Subcutaneous preadipocyte (primary cell): ENCODE data around the gene CDR2L. TPM values are rescaled to one million over a fixed set of nuclear protein-coding genes. Genes with fewer than 3 reads are reported as not detected.

Experiments used
- small RNA-seq: library from RNA; depleted of rRNA; stranded (forward); fragments of <200 nt; gene quantifications from one replicate; pipeline ENCODE3, GENCODE V24; 2012
- total RNA-seq: library from RNA; depleted of rRNA; stranded (reverse); fragments of >200 nt; gene quantifications from 2 replicates; pipeline ENCODE4 v1.2.3, GENCODE V29; 2012

CDR2L gene
- total RNA-seq, result 15.1 and 15.8 TPM in 2 replicates

GRCh38 chr17:74987418-74987908 is at the start of gene CDR2L:
TSS of gene CDR2L (plus strand) at chr17:74987632. CDS start at chr17:74988044, 412 bp downstream.

GRCh38 chr17:74972107-74972972 is 15.1 kb upstream of the CDR2L start, which contains the start of gene HID1:
TSS of gene HID1 (minus strand) at chr17:74972759. CDS start at chr17:74972656, 103 bp downstream.

GRCh38 chr17:75012346-75013091 is 25.1 kb downstream of the CDR2L start, which contains the start of gene MRPL58:
TSS of gene MRPL58 (plus strand) at chr17:75012670. CDS start at chr17:75012687, 17 bp downstream.

GRCh38 chr17:75046407-75047289 is 59.2 kb downstream of the CDR2L start, which contains the start of the genes ATP5PD and KCTD2:
TSS of gene ATP5PD (minus strand) at chr17:75046969. CDS start at chr17:75042650, 4,319 bp downstream.
TSS of gene KCTD2 (plus strand) at chr17:75047225. CDS start at chr17:75047251, 26 bp downstream.

Small RNA genes lying within 50 kb of the gene (small RNA-seq; reads per million reads assigned to genes)
- gene RN7SL573P, result not detected
- not detected for gene RNU6-362P

Other genes with a start within 250 kb of the CDR2L start
- 12.1 and 22.7 TPM in 2 replicates for gene NHERF1, start 239.0 kb upstream of the CDR2L start, total RNA-seq
- 22.4 and 26.4 TPM in 2 replicates for gene NAT9, start 211.3 kb upstream of the CDR2L start, total RNA-seq
- under 0.01 TPM in 1 of 2 replicates, not detected in the other for gene GRIN2C, start 127.7 kb upstream of the CDR2L start, total RNA-seq
- gene FDXR, start 114.6 kb upstream of the CDR2L start, total RNA-seq, result 24.8 and 27.2 TPM in 2 replicates
- gene FADS6, start 94.0 kb upstream of the CDR2L start, total RNA-seq, result not detected in 2 replicates
- gene USH1G, start 64.4 kb upstream of the CDR2L start, total RNA-seq, result not detected in 2 replicates
- gene OTOP2, start 63.4 kb upstream of the CDR2L start, total RNA-seq, result not detected in 2 replicates
- not detected in 2 replicates for gene OTOP3, start 51.7 kb upstream of the CDR2L start, total RNA-seq
- not detected in 2 replicates for gene HID1, start 14.9 kb upstream of the CDR2L start, total RNA-seq
- gene MRPL58, start 25.0 kb downstream of the CDR2L start, total RNA-seq, result 28.9 and 33.8 TPM in 2 replicates
- gene ATP5PD, start 59.3 kb downstream of the CDR2L start, total RNA-seq, result 234 and 356 TPM in 2 replicates
- 14.0 and 16.0 TPM in 2 replicates for gene KCTD2, start 59.6 kb downstream of the CDR2L start, total RNA-seq
- gene SLC16A5, start 100.3 kb downstream of the CDR2L start, total RNA-seq, result 6.8 and 8.1 TPM in 2 replicates
- gene ARMC7, start 122.3 kb downstream of the CDR2L start, total RNA-seq, result 2.9 and 3.7 TPM in 2 replicates
- gene NT5C, start 144.1 kb downstream of the CDR2L start, total RNA-seq, result 56.7 and 60.6 TPM in 2 replicates
- gene JPT1, start 166.9 kb downstream of the CDR2L start, total RNA-seq, result 139 and 140 TPM in 2 replicates
- 90.4 and 105 TPM in 2 replicates for gene SUMO2, start 195.3 kb downstream of the CDR2L start, total RNA-seq
- 37.1 and 49.5 TPM in 2 replicates for gene NUP85, start 218.0 kb downstream of the CDR2L start, total RNA-seq